ENCODE data around the gene C1QTNF2.

C1QTNF2 gene

DNA sequence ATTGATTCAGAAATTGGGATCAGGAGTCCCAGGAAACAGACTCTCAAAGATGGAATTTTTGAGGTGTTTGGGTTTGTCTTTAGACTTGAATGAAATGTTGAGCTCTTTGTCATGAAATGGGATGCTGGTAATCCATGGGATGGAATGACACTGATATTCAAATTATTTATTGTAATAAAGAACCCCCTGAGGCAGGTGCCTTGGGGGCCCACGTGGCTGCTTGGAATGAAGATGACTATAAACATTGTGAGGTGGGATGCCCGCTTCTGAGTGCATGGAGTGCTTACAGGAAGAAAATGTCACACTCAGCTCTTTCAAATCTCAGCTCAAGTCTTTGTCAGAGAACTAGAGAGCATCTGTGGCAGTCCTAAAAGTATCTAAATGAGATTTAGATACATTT, 9.6 kb upstream of the C1QTNF2 start:
- H3K9me3 Mint-ChIP-seq = no peaks in the 10 kb centered on the region
- H3K27me3 Mint-ChIP-seq = peaks cover 18% of the 10 kb centered on the region
- H3K4me1 Mint-ChIP-seq (ENCODE audit: low read depth) = no peaks in the 10 kb centered on the region
- no peaks in the 10 kb centered on the region for H3K36me3 Mint-ChIP-seq (ENCODE audit: low read depth)
- H3K4me3 Mint-ChIP-seq = no peak overlapping the region
- H3K27ac Mint-ChIP-seq = no peak overlapping the region

- Mint-ChIP-seq H3K4me1 (ENCODE audit: low read depth) (no peaks in the 10 kb centered on the region), H3K36me3 (ENCODE audit: low read depth) (no peaks in the 10 kb centered on the region), H3K9me3 (no peaks in the 10 kb centered on the region), H3K4me3 (no peak overlapping the region), H3K27me3 (peaks cover 24% of the 10 kb centered on the region), H3K27ac (no peak overlapping the region)
Observed at GRCh38 chr5:160379511-160379910, 9.1 kb upstream of the C1QTNF2 start.

DNA sequence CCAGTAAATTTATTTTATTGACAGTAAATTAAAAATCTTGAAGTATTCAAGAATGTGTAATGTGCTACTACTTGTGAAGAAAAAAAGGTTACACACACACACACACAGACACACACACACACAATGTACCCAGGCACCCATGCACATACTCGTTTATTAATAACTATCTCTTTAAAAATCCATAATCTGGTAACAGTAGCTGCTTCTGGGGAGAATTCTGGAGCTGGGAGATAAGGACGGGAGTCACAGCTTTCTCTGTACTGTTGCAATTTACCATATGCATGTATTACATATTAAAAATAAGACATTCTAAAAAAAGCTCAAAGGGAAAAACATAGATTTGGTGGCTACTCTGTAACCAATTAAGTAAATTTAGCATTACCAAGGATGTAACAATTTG, 7.9 kb upstream of the C1QTNF2 start:
- H3K4me3 Mint-ChIP-seq = no peak overlapping the region
- H3K27ac Mint-ChIP-seq = no peak overlapping the region
- H3K27me3 Mint-ChIP-seq = peaks cover 26% of the 10 kb centered on the region
- no peaks in the 10 kb centered on the region for H3K36me3 Mint-ChIP-seq (ENCODE audit: low read depth)
- no peaks in the 10 kb centered on the region for H3K9me3 Mint-ChIP-seq
- H3K4me1 Mint-ChIP-seq (ENCODE audit: low read depth) = no peaks in the 10 kb centered on the region

GRCh38 chr5:160377651-160378050, 7.2 kb upstream of the C1QTNF2 start:
- H3K36me3 Mint-ChIP-seq (ENCODE audit: low read depth) = no peaks in the 10 kb centered on the region
- H3K27ac Mint-ChIP-seq = no peak overlapping the region
- H3K4me3 Mint-ChIP-seq = no peak overlapping the region
- H3K4me1 Mint-ChIP-seq (ENCODE audit: low read depth) = no peaks in the 10 kb centered on the region
- peaks cover 31% of the 10 kb centered on the region for H3K27me3 Mint-ChIP-seq
- H3K9me3 Mint-ChIP-seq = no peaks in the 10 kb centered on the region

DNA sequence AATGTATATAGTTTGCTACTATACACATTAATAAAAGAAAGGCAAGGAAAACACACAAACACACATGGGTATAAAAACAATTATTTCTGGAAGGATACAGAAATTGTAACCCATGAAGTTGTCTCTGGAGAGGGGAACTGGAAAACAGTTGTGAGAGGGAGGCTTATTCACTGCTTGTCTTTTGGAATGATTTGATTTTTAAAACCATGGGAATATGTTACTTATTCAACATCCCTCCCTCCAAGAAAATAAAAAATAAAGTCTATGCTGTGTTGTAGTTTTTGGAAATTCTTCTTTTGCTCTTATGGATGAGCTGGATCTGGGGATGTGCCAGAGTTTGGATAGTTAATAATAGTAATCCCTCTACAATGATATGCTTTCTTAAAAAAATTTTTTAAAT, 6.0 kb upstream of the C1QTNF2 start:
- no peaks in the 10 kb centered on the region for H3K36me3 Mint-ChIP-seq (ENCODE audit: low read depth)
- no peak overlapping the region for H3K27ac Mint-ChIP-seq
- no peak overlapping the region for H3K4me3 Mint-ChIP-seq
- peaks cover 37% of the 10 kb centered on the region for H3K27me3 Mint-ChIP-seq
- H3K9me3 Mint-ChIP-seq = no peaks in the 10 kb centered on the region
- H3K4me1 Mint-ChIP-seq (ENCODE audit: low read depth) = no peaks in the 10 kb centered on the region

- peaks cover 45% of the 10 kb centered on the region for H3K27me3 Mint-ChIP-seq
- H3K4me1 Mint-ChIP-seq (ENCODE audit: low read depth) = peaks cover 4% of the 10 kb centered on the region
- no peaks in the 10 kb centered on the region for H3K9me3 Mint-ChIP-seq
- H3K4me3 Mint-ChIP-seq = no peak overlapping the region
- H3K36me3 Mint-ChIP-seq (ENCODE audit: low read depth) = no peaks in the 10 kb centered on the region
- no peak overlapping the region for H3K27ac Mint-ChIP-seq
Observed at GRCh38 chr5:160375701-160376100, 5.3 kb upstream of the C1QTNF2 start.

DNA sequence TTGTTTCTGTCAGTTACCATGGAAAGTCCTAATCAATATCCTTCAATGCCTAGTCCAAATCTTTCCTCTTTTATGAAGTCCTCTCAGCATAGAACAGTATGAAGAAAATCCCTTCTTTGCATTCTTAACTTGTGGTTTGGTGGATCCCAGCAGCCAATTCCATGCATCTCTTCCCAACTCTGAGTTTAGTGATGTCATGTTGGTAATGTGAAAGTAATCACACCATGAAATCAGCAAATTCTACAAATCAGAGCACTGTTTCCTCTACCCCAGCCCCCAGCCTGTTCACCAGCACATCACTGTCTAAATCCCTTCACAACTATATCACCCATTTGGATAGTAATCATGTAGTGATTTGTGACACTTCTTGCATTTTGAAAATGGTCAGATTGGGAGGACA, 4.7 kb upstream of the C1QTNF2 start:
- Mint-ChIP-seq H3K27ac (no peak overlapping the region), H3K9me3 (no peaks in the 10 kb centered on the region), H3K4me3 (no peak overlapping the region), H3K36me3 (ENCODE audit: low read depth) (no peaks in the 10 kb centered on the region), H3K4me1 (ENCODE audit: low read depth) (peaks cover 6% of the 10 kb centered on the region), H3K27me3 (peaks cover 48% of the 10 kb centered on the region)

GRCh38 chr5:160371294-160371693, 868 bp upstream of the C1QTNF2 start:
- H3K9me3 Mint-ChIP-seq = no peaks in the 10 kb centered on the region
- peaks cover 70% of the 10 kb centered on the region for H3K27me3 Mint-ChIP-seq
- no peak overlapping the region for H3K27ac Mint-ChIP-seq
- H3K36me3 Mint-ChIP-seq (ENCODE audit: low read depth) = no peaks in the 10 kb centered on the region
- H3K4me1 Mint-ChIP-seq (ENCODE audit: low read depth) = peaks cover 17% of the 10 kb centered on the region
- peak overlapping the region; percentile 50 for H3K4me3 Mint-ChIP-seq

DNA sequence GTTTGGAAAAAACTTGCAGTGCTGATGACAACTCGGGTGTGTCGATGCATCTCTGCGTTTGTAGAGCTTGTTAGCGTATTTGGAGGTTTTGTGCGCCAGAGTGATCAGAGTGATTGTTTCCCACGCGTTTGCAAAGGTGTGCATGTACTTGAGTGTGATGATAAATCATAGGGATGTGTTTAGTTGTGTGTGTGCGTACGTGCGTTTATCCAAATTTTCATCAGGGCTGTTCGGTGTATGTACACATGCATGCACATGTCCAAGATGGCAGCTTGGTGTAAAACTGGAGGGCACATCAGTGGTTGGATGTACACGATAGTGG, 248 bp upstream of the C1QTNF2 start:
- Mint-ChIP-seq H3K36me3 (ENCODE audit: low read depth) (no peaks in the 10 kb centered on the region), H3K27me3 (peaks cover 73% of the 10 kb centered on the region), H3K4me3 (peak overlapping the region; percentile 50)

DNA sequence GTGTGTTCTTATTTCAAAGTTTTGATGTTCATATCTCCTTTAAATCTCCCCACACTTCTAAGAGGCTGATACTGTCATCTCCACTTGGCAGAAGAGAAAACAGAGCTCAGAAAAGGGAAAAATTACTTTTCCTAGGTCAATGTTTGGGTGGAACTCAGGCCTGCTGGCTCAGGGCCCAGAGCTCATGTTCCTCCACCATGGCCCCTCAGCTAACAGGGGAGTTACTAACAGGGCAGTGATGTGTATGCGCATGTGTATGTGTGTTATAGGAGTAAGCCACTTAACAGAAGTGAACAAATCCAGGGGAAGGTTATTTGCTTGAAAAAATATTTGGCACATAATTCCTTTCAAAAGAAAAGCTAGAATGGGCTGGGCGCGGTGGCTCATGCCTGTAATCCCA, 2.5 kb downstream of the C1QTNF2 start:
- H3K27me3 Mint-ChIP-seq = peaks cover 56% of the 10 kb centered on the region

More for the DNA sequence above, 248 bp upstream of the C1QTNF2 start:
- H3K9me3 Mint-ChIP-seq = no peaks in the 10 kb centered on the region
- H3K27ac Mint-ChIP-seq = no peak overlapping the region
- H3K4me1 Mint-ChIP-seq (ENCODE audit: low read depth) = peaks cover 17% of the 10 kb centered on the region

DNA sequence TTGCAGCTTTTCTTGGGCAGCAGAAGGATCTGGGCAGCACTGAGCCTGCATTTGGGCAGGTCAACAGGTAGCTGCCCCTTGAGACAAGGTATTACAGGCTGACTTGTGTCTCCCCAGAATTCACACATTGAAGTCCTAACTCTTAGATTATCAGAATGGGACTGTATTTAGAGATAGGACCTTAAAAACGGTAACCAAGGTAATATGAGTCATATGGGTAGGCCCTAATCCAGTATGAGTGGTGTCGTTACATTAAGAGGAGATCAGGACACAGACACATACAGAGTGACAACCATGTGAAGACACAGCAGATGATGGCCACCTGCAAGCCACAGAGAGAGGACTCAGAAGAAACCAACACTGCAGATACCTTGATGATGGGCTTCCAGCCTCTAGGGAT, 3.2 kb downstream of the C1QTNF2 start:
- no peaks in the 10 kb centered on the region for H3K36me3 Mint-ChIP-seq (ENCODE audit: low read depth)
- H3K27me3 Mint-ChIP-seq = peaks cover 55% of the 10 kb centered on the region
- peaks cover 17% of the 10 kb centered on the region for H3K4me1 Mint-ChIP-seq (ENCODE audit: low read depth)
- no peaks in the 10 kb centered on the region for H3K9me3 Mint-ChIP-seq
- H3K27ac Mint-ChIP-seq = no peak overlapping the region
- no peak overlapping the region for H3K4me3 Mint-ChIP-seq

More for the DNA sequence above, 2.5 kb downstream of the C1QTNF2 start:
- Mint-ChIP-seq H3K4me1 (ENCODE audit: low read depth) (peaks cover 17% of the 10 kb centered on the region), H3K36me3 (ENCODE audit: low read depth) (no peaks in the 10 kb centered on the region), H3K27ac (no peak overlapping the region), H3K9me3 (no peaks in the 10 kb centered on the region), H3K4me3 (no peak overlapping the region)

- Mint-ChIP-seq H3K9me3 (no peaks in the 10 kb centered on the region), H3K27me3 (peaks cover 46% of the 10 kb centered on the region), H3K4me1 (ENCODE audit: low read depth) (peaks cover 17% of the 10 kb centered on the region), H3K27ac (no peak overlapping the region), H3K4me3 (no peak overlapping the region), H3K36me3 (ENCODE audit: low read depth) (no peaks in the 10 kb centered on the region)
Observed at GRCh38 chr5:160366230-160366629, 4.2 kb downstream of the C1QTNF2 start.

DNA sequence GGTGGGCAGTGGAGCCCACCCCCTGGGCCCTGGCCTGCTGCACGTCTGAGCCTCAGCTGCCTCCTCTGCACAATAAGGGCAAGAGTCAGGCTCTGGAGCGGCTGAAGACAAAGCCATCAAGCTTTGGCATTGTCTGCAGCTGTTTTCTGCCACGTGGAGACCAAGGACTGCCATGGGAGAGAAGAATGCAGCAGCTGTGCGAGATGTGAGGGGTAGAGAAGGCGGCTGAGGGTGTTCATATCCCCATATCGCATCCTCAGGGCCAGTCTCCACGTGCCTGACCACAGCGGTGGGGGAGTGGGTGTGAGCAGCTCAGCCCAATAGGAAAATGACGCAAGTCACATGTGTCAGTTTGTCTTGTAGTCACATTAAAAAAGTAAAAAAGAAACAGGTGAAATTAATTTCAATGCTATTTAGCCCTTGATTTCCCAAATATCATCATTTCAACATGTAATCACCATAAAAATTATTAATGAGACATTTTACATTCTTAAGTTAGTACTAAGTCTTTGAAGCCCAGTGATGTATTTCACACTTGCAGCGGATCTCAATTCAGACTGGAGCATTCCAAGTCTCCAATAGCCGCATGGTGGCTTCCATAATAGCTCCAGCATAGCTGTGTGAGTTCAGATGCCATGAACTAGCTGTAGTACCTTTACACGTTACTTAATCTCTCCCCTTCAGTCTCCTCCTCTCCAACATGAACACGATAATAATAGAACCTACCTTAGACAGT, 6.6 kb downstream of the C1QTNF2 start:
- Mint-ChIP-seq H3K27ac (no peak overlapping the region), H3K4me3 (no peak overlapping the region), H3K27me3 (peaks cover 29% of the 10 kb centered on the region), H3K36me3 (ENCODE audit: low read depth) (no peaks in the 10 kb centered on the region), H3K9me3 (no peaks in the 10 kb centered on the region), H3K4me1 (ENCODE audit: low read depth) (no peaks in the 10 kb centered on the region)

DNA sequence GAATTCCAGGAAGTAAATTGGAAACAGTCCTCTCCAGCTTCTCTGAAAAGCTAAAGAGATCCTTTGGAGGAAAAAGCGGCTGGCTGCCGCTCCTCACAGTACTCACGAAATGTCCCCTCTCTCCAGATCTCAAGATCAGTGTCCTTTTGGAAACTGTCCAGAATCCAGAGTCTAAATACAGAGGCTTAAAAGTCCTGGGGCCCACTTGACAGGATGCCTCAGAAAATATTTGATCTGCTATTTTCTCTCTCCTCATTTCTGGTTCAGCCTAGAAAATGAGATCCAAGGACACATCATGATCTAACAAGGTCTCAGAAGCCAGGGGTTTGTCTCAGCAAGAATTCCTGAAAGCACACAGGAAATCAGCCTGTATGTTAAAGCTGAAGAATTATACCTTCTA, 7.2 kb downstream of the C1QTNF2 start:
- H3K36me3 Mint-ChIP-seq (ENCODE audit: low read depth) = no peaks in the 10 kb centered on the region

GRCh38 chr5:160361624-160362228, 8.7 kb downstream of the C1QTNF2 start:
- no peaks in the 10 kb centered on the region for H3K4me1 Mint-ChIP-seq (ENCODE audit: low read depth)
- H3K9me3 Mint-ChIP-seq = no peaks in the 10 kb centered on the region
- no peaks in the 10 kb centered on the region for H3K36me3 Mint-ChIP-seq (ENCODE audit: low read depth)
- H3K27me3 Mint-ChIP-seq = peaks cover 11% of the 10 kb centered on the region
- H3K27ac Mint-ChIP-seq = no peak overlapping the region
- H3K4me3 Mint-ChIP-seq = no peak overlapping the region

More for the DNA sequence above, 7.2 kb downstream of the C1QTNF2 start:
- Mint-ChIP-seq H3K27ac (no peak overlapping the region), H3K4me3 (no peak overlapping the region), H3K27me3 (peaks cover 24% of the 10 kb centered on the region), H3K9me3 (no peaks in the 10 kb centered on the region), H3K4me1 (ENCODE audit: low read depth) (no peaks in the 10 kb centered on the region)

DNA sequence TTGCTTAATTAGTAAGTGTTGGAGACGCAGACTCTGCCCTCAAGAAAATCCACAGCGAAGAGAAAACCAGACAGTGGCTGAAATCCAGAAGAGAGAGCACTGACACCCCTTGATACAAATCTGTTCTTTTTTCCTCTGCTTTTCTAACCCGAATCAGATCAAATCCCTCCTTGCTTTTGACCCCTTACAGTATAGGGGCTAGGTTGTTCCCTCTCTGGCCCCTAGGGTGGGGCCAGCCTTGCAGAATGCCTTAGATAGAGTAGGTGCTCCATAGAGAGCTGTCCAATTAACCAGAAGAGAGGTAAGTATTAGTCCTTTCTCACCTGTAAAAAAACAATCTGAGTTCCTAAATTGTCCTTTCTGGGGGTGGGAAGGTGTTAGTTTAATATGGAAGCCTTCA, 10.1 kb downstream of the C1QTNF2 start:
- Mint-ChIP-seq H3K4me1 (ENCODE audit: low read depth) (no peaks in the 10 kb centered on the region), H3K9me3 (no peaks in the 10 kb centered on the region), H3K4me3 (no peak overlapping the region), H3K27me3 (peaks cover 4% of the 10 kb centered on the region), H3K27ac (no peak overlapping the region), H3K36me3 (ENCODE audit: low read depth) (no peaks in the 10 kb centered on the region)
